ENCODE measurements around the gene GPA33. TPM values are rescaled to one million over a fixed set of nuclear protein-coding genes. Genes with fewer than 3 reads are reported as not detected.

Gene GPA33
- total RNA-seq, 1 experiment from 2014 or later = not detected

- Mint-ChIP-seq H3K4me1 (peaks cover 6% of the 10 kb centered on the region in 2 experiments), H3K27me3 (ENCODE audit: low read depth) (peaks cover 10% of the 10 kb centered on the region), H3K4me3 (no peak overlapping the region), H3K9me3 (no peaks in the 10 kb centered on the region; a peak in 1 of 5 replicates), H3K27ac (no peak overlapping the region), H3K36me3 (ENCODE audit: insufficient read depth in 1 of 3, low read depth in 3 of 3) (no peaks in the 10 kb centered on the region)
- Histone ChIP-seq H3K4me2 (ENCODE audit: insufficient read depth, insufficient read length, low read length) (no peak overlapping the region), H4K8ac (replicated peaks; ENCODE audit: insufficient read length, low read depth, low read length) (no peak overlapping the region), H3K23ac (ENCODE audit: insufficient read length, low read depth, low read length) (no peak overlapping the region), H4K5ac (ENCODE audit: insufficient read length, low read depth, low read length) (no peak overlapping the region), H4K20me1 (ENCODE audit: control insufficient read depth, insufficient read depth, insufficient read length) (no peaks in the 10 kb centered on the region), H4K91ac (ENCODE audit: insufficient read length, low read depth, low read length) (no peak overlapping the region), H3T11ph (ENCODE audit: low read length) (no peak overlapping the region), H2AK5ac (ENCODE audit: insufficient read length, low read length) (no peak overlapping the region), H2BK15ac (ENCODE audit: low read depth, low read length) (no peak overlapping the region), H3K4ac (ENCODE audit: low read depth, low read length) (no peak overlapping the region), H2BK120ac (ENCODE audit: low read depth, low read length, poor library complexity, severe bottlenecking) (no peak overlapping the region), H3K27ac (ENCODE audit: insufficient read length, low read depth, low read length) (no peak overlapping the region), H2BK20ac (ENCODE audit: low read depth, low read length, poor library complexity, severe bottlenecking) (no peak overlapping the region), H3K4me1 (ENCODE audit: insufficient read depth, low read length) (no peaks in the 10 kb centered on the region), H3K18ac (ENCODE audit: insufficient read length, low read depth, low read length) (no peak overlapping the region), H3K56ac (ENCODE audit: insufficient read length, low read depth, low read length) (no peak overlapping the region), H3K14ac (ENCODE audit: insufficient read depth, low read length) (no peak overlapping the region), H3K23me2 (ENCODE audit: insufficient read length, low read depth, low read length, poor library complexity, severe bottlenecking) (no peaks in the 10 kb centered on the region), H3K27me3 (ENCODE audit: insufficient read depth, low read length) (no peaks in the 10 kb centered on the region), H2BK12ac (ENCODE audit: insufficient read length, low read depth, low read length) (no peak overlapping the region), H2BK5ac (ENCODE audit: insufficient read length, low read length) (no peak overlapping the region), H2AFZ (ENCODE audit: low read length) (no peak overlapping the region), H3K79me2 (ENCODE audit: insufficient read depth, low read length) (no peaks in the 10 kb centered on the region), H3K79me1 (ENCODE audit: insufficient read depth, low read depth, low read length, poor library complexity, severe bottlenecking) (no peaks in the 10 kb centered on the region), H3K9ac (ENCODE audit: extremely low read depth, insufficient read length, low read length) (no peak overlapping the region), H3K9me3 (ENCODE audit: control insufficient read depth, low read depth, low read length) (no peaks in the 10 kb centered on the region)
- no CpG with 5 or more reads among the region's 21 CpGs for WGBS (ENCODE audit: extremely low coverage, insufficient read length, low lambda C conversion rate)
- TF ChIP-seq CTCF (conservative IDR thresholded peaks at IDR 0.05) = no peak
- peak; percentile 58 for DNase-seq
Observed at GRCh38 chr1:167043752-167044488, 46.3 kb downstream of the GPA33 start.
